Skin of body (tissue), 2 donors: Measurements from ENCODE around the gene KYNU. TPM values are rescaled to one million over a fixed set of nuclear protein-coding genes. Genes with fewer than 3 reads are reported as not detected.
"Not testable (repeated sequence)": the region's sequence is repeated elsewhere in the genome, so short reads cannot be mapped to it uniquely, and the experiment has no call there.

ENCODE experiments used
- DNase-seq: peaks from one replicate; lab custom pipeline; 2025; lab: John Stamatoyannopoulos, UW
- total RNA-seq: library from RNA; depleted of rRNA; stranded (reverse); fragments of >200 nt; gene quantifications from one replicate; pipeline ENCODE4 v1.2.3, GENCODE V29; 2014

Gene KYNU
- 3.2 TPM for total RNA-seq

DNA sequence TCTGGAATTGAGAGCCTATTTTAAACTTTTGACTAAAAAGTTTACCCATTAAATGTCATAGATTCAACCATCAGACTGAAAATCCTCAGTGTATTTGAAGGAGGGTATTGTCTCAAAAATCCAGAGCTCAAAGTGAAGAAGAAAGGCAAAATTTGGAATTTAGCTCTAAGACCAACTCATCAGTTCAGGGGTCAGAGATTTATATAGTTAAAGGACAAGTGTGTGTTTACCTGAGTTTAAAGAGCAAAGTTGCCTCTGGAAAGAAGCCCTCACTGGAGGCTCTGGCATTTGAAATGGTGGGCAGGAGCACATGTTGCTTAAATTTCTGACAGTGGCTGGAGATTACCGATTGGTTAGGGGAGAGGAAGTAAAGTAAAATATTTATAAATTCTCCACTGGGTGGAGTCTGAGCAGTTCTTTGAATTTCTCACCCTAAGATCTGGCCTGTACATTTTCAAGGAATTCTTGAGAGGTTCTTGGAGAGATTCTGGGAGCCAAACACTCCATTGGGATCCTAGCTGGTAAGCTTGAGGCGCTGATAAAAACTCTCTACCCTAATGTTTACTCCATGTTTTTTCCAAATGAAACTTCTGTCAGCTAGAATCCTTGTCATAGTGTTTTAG is at the start of gene KYNU:
Gene KYNU (plus strand): TSS at position 449 of the 623 bp plus-strand sequence. CDS start 7,704 bp downstream, outside the sequence.
- DNase-seq, result no peak

DNA sequence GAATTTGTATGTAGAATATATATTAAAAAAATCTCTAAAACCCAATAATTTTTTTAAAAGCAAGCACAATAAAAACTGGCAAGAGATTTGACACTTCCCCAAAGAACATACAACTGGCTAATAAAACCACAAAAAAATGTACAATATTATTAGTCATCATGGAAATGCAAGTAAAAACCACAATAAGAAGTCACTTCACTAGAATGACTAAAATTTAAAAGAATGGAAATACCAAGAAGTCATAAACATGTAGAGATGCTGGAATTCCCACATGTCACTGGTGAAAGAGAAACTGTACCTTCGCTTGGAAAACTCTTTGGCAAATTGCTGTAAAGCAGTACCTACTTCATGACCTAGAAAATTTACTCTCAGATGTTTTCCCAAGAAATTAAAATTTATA is 43.4 kb upstream of the KYNU start:
- DNase-seq, result no peak

DNA sequence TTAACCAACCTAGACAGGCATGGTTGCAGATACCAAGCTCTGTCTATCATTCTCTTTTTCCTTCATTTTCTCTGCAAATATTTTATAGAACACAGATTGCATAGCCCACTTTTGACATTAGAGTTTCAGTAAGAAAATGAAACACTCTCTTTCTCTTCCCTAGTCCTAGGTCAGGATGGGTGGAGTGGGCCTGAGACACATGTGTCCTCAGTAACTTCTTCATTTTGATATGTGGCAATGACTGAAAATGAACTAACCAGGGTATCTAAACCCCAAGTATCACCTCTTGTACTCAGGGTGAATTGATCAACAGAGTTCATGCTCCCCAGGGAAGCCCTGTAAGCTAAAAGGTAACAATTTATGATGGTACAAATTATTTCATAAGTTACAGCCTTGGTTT is 37.0 kb upstream of the KYNU start:
- DNase-seq, result no peak

DNA sequence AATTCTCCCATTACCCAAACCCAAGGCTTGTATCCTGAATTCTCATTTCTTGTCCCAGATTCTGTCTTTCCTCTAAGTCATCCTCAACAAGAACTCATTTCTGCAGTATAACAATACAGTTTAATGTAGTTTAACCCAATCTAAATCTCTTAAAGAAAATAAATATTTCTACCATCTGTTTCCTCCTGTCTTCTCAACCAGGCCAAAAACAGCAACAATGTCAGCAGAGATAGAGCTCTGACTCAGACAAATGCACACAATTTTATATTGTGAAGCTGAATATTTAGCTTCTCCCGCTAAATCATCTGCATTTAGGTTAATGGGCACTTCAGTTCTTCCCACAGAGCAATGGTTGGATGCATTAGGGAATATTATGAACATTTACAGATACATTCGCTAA is 35.7 kb upstream of the KYNU start:
- DNase-seq, result no peak

DNA sequence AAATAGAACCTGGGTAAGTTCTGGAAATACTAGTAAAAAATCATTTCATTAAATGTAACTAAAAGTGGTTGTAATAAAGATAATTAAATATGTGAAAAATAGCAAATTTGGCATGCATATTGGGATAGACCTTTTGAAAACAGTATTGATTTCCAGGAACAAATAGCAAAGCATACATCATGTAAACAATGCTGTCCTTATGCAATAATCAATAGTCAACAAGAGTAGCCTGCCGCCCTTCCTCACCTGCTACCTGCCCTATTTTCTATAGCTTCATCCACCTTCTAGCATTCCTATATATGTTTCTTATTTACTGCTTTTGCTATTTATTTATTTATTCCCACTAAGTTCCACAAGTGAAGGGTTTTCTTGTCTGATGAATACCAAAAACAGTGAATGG is 35.1 kb upstream of the KYNU start:
- no peak for DNase-seq

DNA sequence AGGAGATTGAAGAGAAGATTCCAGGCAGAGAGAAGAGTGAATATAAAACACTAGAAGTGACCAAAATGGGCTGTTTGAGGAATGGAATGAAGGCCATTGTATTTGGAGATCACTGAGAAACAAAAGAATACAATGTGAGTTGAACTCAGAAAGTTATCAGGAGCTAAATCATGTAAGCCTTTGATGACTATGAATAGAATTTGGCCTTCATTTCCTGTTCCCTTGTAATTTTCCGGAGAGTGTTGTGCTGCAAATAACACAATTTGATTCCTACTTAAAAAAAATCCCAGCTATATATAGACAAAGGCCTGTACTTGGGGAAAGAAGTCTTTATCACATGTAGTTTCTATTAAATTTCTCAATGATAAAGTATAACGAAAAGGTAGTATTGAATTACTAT is 33.7 kb upstream of the KYNU start:
- DNase-seq, result no peak

DNA sequence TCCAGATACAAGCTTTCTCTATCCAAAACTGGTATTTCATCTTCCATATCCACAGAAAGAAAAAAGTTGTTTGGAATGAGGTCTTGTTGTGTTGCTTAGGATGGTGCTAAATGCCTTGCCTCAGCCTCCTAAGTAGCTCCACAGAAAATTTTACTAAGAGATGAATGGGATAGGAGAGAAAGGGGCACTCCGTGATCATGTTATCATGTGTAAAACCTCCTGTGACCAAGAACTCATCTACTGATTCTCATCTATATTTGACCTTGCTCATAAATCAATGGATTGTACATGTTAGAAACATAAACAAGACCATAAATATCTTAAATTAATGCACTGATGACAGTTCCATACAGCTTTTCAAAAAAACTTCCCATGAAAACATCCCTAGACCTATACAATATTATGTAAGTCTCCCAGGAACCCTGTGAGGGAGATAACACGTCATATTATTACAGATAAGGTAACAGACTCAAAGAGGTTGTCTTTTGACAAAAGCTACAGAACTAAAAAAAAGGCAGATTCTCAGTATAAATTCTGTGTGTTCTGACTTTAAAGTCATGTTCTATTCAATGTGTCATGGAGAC is 29.3 kb upstream of the KYNU start:
- no peak for DNase-seq

DNA sequence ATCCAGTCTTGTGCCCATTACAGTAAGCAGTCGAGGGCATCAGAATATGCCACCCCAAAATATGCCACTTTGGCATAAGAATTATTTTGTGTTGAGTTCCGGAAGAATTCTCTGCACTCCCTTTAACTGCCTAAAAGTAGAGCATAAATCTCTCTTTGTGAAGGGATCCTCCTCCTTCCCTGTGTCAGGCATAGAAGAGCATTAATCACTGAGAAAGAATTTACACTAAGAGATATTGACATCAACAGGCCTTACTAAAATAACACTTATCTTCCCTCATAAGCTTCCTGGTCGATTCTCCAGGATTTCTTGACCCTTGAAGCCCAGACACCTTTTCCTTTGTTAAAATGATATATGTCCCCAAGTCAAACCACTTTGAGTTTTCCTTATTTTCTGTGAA is 27.6 kb upstream of the KYNU start:
- no peak for DNase-seq

DNA sequence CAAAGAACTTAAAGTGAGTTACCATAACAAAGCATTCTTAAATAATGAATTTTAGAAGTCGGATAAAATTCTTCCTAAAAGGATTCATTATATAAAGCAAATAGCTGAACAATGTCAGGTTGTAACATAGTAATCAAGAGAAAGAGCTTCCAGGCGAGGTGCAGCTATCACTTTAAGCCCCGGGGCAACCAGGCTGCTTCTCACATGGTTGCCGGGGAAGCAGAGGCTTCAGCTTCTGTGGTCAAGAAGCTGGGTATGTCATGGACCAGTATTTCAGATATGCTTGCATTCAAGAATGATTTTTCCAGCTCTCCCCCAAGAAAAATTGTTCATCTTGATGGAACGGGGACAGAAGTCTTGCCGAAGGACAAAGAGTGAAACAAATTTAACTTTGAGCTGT is 23.6 kb upstream of the KYNU start:
- no peak for DNase-seq

DNA sequence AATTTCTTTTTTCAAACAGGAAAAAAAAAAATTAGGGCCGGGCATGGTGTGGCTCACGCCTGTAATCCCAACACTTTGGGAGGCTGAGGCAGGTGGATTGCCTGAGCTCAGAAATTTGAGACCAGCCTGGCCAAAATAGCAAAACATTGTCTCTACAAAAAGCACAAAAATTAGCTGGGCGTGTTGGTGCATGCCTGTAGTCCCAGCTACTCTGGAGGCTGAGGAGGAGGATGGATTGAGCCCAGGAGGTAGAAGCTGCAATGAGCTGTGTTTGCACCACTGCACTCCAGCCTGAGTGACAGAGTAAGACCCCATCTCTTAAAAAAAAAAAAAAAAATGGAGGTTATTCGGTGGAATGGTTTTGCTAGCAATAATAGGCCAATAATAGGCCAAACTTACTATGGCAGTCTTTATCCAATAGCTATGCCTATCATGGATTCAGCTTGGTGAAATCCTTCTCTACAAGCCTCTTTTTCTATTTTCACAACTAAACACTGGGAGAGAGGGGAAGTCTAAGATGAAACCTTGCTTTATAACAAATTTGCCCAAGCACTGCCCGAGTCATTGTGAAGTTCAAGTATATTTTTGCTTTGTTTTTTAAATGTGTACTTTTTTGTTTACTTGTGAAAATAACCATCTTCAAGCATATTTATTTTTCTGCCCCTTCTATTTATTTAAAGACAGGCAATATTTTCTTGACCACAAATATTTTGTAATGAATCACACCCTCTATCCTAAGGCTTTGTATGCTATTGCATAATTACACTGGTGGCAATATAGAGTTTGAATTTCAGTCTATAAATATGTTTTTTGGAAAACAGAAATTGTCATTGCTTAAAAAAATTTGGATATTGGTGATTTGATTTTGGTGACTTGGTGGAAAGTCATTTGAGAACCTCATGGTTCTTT is 20.0 kb upstream of the KYNU start:
- DNase-seq, result no peak

DNA sequence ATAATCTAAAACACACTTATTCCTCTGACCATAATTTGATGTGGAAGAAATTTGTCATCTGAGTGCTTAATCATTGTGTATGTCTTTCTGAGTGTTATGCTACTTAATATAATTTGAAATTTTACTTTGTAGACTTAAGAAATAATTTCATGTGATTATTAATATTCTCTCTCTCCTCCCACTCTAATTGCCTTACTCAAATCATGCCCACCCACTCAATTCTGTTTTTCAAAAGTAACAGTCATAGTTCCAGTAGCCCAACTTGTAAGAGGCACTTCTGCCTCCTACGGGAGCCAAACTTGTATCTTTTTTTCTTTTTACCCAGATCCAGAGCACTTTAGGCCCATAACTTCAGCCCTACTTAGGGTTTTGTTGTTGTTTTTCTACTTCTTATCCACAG is 18.5 kb upstream of the KYNU start:
- DNase-seq, result no peak

DNA sequence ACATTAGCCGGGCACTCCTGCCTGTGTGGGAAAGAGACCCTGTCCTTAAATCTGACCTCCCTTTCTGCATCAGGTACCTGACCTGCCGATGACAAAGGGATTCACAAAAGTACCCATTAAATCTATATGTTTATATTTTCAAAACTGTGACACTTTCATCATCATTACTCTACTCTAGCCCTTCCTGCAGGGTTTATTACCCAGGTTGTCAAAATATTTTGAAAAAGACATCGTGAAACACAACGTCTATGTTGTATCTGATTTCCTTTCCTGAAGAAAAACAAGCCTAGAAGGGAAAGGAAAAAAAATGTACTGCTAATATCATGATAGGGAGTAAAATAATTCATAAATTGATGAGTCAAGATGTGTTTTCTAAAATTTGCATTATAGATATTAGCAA is 15.2 kb upstream of the KYNU start:
- DNase-seq, result no peak

DNA sequence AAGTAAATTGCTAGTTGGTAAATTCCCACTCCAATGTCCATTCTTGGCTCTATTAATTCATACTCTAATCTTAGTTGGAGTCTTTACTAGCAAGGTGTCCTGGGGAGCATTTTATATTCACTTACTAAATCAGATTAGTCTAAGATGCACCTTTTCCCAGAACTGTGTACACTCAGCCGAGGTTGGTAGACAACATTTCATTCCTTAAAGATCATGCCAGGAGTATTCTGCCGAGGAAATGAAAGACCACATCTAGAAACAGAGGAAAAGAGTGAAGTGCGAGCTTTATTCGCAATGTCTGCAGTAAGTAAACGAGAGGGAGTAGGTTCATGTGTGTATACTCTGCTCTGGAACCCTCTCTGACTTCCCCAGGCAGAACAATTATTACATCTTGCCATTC is 14.6 kb upstream of the KYNU start:
- DNase-seq, result no peak

DNA sequence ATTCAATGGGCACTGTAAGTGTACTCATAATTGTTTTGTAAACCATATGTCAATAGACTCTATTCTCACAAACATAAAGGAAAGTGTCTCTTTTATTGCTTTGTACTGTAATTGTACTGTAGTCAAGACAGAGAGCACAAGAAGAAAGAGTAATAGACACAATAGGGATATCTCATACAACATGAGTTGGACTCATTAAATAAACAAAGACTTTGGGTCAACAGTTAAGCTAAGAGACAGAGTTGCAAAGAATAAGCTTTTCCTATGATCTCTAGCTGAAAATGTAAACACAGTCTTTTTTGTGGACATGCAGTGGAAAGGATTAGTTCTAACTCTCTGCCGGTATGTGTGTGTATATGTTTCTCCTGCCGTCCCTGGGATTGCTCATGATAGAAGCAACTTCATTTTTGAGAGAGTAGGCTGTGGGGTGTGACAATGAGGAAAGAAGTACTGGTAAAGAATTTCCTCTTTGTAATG is 13.9 kb upstream of the KYNU start:
- no peak for DNase-seq

DNA sequence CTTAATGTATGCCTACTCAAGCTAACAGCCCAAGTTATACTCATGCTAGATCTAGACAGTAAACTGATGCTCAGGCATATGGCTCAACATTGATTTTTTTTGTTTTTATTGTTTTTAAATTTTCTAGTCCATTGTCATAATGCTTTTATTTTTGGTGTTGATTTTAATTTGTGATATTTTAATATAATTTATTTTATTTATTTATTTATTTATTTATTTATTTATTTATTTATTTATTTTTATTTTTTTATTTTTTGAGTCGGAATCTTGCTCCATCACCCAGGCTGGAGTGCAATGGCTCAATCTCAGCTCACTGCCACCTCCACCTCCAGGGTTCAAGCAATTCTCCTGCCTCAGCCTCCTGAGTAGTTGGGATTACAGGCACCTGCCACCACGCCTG is 12.9 kb upstream of the KYNU start:
- DNase-seq, result not testable (repeated sequence)

DNA sequence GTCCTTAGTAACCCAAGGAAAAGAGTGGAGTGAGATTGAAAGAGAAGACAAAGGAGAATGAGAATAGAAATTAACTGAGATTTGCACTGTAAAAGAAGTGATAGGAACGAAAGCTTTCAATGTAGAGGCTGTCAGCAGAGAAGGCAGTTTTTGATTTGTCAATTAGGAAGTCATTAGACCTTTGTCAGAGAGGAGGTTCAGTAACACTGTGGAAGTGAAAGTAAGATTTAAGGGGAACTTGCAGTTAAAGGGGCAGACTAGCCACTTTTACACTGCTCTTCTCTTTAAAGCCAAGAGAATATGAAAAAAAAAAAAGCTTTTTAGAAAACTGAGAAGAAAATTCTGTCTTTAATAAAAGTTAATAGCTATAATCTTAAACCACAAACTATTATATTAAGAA is 11.5 kb upstream of the KYNU start:
- DNase-seq, result no peak

DNA sequence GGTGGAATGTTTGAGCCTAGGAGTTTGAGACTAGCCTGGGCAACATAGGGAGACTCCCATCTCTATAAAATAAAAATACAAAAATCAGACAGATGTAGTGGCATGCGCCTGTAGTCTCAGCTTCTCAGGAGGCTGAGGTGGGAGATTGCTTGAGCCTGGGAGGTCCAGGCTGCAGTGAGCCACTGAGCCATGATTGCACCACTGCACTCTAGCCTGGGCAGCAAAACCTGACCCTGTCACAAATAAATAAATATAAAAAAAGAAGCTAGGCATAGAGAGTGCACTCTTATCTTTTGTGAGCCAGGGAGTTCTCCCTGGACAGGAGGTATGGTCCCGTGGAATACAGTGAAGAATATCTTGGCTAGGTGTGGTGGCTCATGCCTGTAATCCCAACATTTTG is 11.0 kb upstream of the KYNU start:
- DNase-seq, result no peak

DNA sequence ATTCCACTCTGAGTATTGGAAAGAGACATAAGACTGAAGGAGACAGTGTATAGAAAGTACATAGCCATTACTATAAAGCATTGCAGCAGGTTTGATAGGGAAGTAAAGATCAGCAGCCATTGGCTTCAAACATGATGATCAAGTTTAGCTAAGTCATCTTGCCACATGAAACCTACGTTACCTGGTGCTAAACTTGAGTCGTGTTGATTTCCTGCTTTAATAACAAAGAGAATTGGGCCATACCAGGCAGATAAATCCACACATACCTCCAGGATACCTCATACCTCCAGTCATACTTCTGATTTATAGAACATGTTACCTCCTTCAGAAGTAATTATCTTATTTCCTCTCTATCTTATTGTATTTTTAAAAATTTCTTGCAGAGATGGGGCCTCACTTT is 10.3 kb upstream of the KYNU start:
- no peak for DNase-seq

DNA sequence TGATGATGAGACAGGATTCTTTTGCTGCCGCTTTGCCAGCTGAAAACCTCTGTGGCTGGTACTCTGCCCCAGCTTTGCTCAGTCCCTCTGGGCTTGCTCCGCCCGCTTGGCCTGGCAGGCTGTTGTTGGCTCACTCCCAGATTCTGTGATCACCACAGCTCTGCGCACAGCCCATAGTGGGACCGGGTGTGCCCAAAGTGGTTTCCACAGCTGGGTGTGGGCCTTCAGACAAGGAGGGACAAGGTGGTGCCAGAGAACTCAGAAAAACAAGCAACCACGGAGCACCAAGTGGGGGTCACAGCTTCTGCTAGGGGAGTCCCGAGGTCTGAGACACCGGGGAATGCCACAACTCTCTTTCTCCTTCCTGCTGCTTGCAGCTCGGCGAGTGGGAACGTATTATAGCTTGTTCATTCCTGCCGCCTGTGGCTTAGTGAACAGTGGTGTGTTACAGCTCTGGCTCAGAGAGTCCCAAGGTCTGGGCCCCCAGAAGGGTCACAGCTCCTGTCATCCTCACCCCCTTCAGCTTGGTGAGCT is 9.2 kb upstream of the KYNU start:
- DNase-seq, result no peak

DNA sequence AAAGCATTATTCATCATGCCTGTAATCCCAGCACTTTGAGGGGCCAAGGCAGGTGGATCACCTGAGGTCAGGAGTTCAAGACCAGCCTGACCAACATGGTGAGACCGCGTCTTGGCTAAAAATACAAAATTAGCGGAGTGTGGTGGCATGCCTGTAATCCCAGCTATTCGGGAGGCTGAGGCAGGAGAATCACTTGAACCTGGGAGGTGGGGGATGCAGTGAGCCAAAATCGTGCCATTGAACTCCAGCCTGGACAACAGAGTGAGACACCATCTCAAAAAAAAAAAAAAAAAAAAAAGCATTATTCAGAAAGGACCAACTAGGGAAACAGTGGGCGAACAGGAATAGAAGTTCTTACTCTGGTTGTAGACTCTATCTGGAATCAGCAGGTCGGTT is 8.4 kb upstream of the KYNU start:
- DNase-seq, result not testable (repeated sequence)

DNA sequence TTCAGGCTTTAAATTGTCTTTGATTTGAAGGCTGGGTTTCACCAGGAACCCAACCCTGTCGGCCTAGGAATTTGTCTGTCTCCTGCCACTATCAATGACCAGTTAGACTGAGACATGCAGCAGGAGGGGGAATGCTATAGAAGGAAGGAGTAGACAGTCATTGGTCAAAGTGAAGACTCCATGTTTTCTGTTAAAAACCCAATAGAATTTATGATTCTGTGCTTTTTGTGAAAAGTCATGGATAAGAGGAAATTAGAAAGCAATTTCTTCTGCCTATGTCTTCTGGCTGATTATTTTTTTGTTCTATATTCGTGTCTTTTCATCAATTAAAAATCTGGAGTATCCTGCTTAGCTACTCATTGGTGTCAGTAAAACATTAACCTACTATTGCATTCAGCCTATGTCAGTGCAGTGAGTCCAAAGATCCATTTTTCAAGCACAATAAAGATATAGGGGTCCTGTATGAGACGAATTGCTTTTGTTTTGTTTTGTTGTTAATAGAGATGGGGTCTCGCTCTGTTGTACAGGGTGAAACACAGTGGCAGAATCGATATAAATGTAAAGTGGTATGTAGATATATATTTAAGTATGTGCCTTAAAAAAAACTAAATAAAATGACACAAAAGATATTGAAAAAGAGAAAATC is 7.9 kb upstream of the KYNU start:
- DNase-seq, result no peak

DNA sequence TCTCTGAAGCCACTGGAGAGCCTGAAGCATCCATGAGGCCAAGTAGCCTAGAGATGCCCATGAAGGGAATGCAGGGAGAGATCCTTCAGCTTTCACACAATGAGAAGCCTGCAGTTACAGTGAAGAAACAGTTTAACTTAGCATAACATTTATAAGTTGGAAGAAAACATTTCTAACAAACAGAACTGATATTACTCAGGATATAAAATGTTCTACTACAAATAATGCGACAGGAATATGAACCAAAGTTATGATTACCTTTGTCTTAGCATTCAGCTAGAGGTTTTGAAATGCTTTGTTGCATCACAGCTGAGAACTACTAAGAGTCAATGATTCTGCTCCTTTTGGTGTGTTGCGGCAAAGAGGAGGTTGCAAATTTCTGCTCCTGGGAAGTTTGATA is 6.9 kb upstream of the KYNU start:
- no peak for DNase-seq
